Esophagus (tissue), 2 donors: Measurements from ENCODE around the gene ATXN1. TPM values are rescaled to one million over a fixed set of nuclear protein-coding genes. Genes with fewer than 3 reads are reported as not detected.

ENCODE experiments used
- H3K27ac ChIP-seq, 2 donors: one replicate each; pipeline ENCODE4 v1.5.1; 2013; ENCODE audit warnings: low read depth in 2 of 2, mild to moderate bottlenecking in 2 of 2, inconsistent platforms in 1 of 2, low read length in 1 of 2, moderate library complexity in 1 of 2
- H3K27me3 ChIP-seq, 2 donors: one replicate each; pipeline ENCODE4 v1.6.1; 2013; ENCODE audit warnings: low read length in 2 of 2, control low read depth in 1 of 2, mild to moderate bottlenecking in 1 of 2; ENCODE audit not compliant: insufficient read depth in 2 of 2, control insufficient read depth in 1 of 2
- H3K36me3 ChIP-seq, 2 donors: one replicate each; pipeline ENCODE4 v1.6.1; 2013; ENCODE audit warnings: low read length in 1 of 2; ENCODE audit not compliant: control insufficient read depth in 2 of 2, insufficient read depth in 2 of 2
- H3K4me1 ChIP-seq, 2 donors: one replicate each; pipeline ENCODE4 v1.6.1; 2013; ENCODE audit warnings: low read length in 1 of 2; ENCODE audit not compliant: control insufficient read depth in 2 of 2, insufficient read depth in 2 of 2
- H3K4me3 ChIP-seq, 2 donors: one replicate each; pipeline ENCODE4 v1.5.1; 2013; ENCODE audit warnings: low read length in 2 of 2, mild to moderate bottlenecking in 2 of 2, low read depth in 1 of 2, moderate library complexity in 1 of 2
- H3K9me3 ChIP-seq, 2 donors: one replicate each; pipeline ENCODE4 v1.6.1; 2013; ENCODE audit warnings: mild to moderate bottlenecking in 2 of 2, low read depth in 1 of 2, low read length in 1 of 2, moderate library complexity in 1 of 2; ENCODE audit not compliant: control insufficient read depth in 2 of 2, insufficient read depth in 1 of 2
- WGBS, 2 donors: extraction: QIAGEN DNeasy Blood & Tissue Kit; methylation state at CpG; one replicate each; pipeline ENCODE4 v1.1.7; 2013; 5-methylcytosine and 5-hydroxymethylcytosine counted together
- polyA plus RNA-seq, 2 donors: library from polyadenylated mRNA; stranded (reverse); fragments of 200-250 nt; gene quantifications; one replicate each; pipeline ENCODE4 v1.2.3, GENCODE V29; 2013
- donor health status: healthy with polysubstance abuse.
- donor health status: Bipolar disorder and iron deficiency.

Gene ATXN1
- polyA plus RNA-seq, 2 donors = 4.3 to 8.8 TPM

GRCh38 chr6:16648003-16648402 is 113.3 kb downstream of the ATXN1 start:
- no peak overlapping the region for H3K27ac ChIP-seq
- 98 to 99% methylated on average over 5 of the region's 5 CpGs for WGBS, 2 donors
- peaks cover 0 to 3% of the 10 kb centered on the region in 2 donors for H3K4me1 ChIP-seq
- peaks cover 0 to 3% of the 10 kb centered on the region in 2 donors for H3K36me3 ChIP-seq
- H3K9me3 ChIP-seq = no peaks in the 10 kb centered on the region
- H3K27me3 ChIP-seq = no peaks in the 10 kb centered on the region
- H3K4me3 ChIP-seq = no peak overlapping the region

GRCh38 chr6:16647422-16647821 is 113.8 kb downstream of the ATXN1 start:
- H3K27me3 ChIP-seq = no peaks in the 10 kb centered on the region
- no peak overlapping the region for H3K4me3 ChIP-seq
- 89 to 94% methylated on average over 4 of the region's 4 CpGs for WGBS, 2 donors
- H3K36me3 ChIP-seq = peaks cover 0 to 3% of the 10 kb centered on the region in 2 donors
- H3K9me3 ChIP-seq = no peaks in the 10 kb centered on the region
- peaks cover 0 to under 1% of the 10 kb centered on the region in 2 donors for H3K4me1 ChIP-seq
- no peak overlapping the region for H3K27ac ChIP-seq

DNA sequence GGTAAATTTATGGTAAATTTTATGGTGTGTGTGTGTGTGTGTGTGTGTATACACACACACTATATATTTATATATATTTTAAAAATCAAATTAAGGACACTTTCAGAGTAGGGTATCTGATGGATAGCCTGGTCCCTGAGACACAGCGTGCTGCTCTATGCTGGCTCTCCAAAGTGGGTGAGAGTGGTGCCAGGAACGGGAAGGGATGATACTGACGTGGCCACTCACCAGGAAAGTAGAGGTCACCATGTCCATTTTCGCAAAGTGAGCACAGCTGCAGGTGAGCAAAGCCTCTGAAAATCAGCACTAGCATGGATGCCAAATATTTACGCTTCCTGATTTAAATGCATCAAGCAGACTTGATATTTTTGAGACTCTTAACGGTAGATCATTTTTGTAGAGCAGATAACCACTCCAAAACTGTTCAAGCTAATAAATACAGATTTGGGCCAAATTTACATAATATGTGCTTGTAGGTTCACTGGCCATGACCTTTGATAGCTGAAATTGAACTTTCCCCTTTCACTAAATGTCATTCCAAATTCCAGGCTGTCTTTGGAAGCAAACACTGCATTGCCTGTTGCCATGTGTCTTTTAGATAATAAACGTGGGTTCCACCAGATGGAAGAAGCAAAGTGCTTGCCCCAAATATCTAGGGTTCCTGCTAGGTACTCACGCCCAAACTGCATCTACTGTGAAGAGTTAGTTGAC is 116.6 kb downstream of the ATXN1 start:
- Histone ChIP-seq H3K9me3 (no peaks in the 10 kb centered on the region), H3K27me3 (no peaks in the 10 kb centered on the region), H3K27ac (no peak overlapping the region), H3K36me3 (peaks cover 0 to 3% of the 10 kb centered on the region in 2 donors), H3K4me1 (no peaks in the 10 kb centered on the region), H3K4me3 (no peak overlapping the region)
- WGBS, 2 donors = 91 to 92% methylated on average over 8 of the region's 8 CpGs

DNA sequence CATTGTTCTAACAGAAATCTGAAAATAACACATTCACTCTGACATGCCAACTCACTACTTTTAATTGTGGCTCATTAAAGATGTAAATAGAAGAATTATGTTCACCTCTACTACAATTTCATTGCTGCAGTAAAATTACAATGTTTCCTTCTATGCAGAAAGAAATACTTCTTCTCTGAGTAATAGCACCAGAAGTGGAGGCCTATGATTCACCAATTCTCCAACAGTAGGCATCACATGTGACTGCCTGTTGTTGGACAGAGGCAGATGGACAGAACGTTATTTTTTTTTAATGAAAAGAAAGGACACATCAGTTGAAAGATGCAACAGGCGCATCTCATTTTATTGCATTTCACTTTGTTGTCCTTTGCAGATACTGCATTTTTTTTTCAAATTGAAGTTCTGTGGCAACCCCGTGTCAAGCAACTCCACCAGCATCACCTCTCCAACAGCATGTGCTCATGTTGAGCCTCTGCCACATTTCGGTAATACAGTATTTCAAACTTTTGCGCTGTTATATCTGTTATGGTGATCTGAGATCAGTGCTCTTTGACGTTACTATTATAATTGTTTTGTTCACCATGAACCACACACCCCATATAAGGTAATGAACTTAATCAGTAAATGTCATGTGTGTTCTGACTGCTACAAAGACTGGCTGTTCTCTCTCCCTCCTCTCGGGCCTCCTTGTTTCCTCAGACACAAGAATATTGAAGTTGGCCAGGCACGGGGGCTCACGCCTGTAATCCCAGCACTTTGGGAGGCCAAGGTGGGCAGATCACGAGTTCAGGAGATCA is 121.4 kb downstream of the ATXN1 start:
- WGBS, 2 donors = 87% methylated on average over 10 of the region's 10 CpGs
- Histone ChIP-seq H3K4me3 (no peak overlapping the region), H3K9me3 (no peaks in the 10 kb centered on the region), H3K4me1 (peaks cover 0 to 7% of the 10 kb centered on the region in 2 donors), H3K27me3 (no peaks in the 10 kb centered on the region), H3K27ac (no peak overlapping the region), H3K36me3 (no peaks in the 10 kb centered on the region)

- Histone ChIP-seq H3K36me3 (no peaks in the 10 kb centered on the region), H3K27ac (no peak overlapping the region), H3K9me3 (no peaks in the 10 kb centered on the region), H3K4me1 (peaks cover 0 to 8% of the 10 kb centered on the region in 2 donors), H3K27me3 (no peaks in the 10 kb centered on the region), H3K4me3 (no peak overlapping the region)
- 72 to 93% methylated on average over 5 of the region's 5 CpGs for whole genome bisulfite sequencing, 2 donors
Measured at GRCh38 chr6:16637635-16638034, 123.6 kb downstream of the ATXN1 start.

DNA sequence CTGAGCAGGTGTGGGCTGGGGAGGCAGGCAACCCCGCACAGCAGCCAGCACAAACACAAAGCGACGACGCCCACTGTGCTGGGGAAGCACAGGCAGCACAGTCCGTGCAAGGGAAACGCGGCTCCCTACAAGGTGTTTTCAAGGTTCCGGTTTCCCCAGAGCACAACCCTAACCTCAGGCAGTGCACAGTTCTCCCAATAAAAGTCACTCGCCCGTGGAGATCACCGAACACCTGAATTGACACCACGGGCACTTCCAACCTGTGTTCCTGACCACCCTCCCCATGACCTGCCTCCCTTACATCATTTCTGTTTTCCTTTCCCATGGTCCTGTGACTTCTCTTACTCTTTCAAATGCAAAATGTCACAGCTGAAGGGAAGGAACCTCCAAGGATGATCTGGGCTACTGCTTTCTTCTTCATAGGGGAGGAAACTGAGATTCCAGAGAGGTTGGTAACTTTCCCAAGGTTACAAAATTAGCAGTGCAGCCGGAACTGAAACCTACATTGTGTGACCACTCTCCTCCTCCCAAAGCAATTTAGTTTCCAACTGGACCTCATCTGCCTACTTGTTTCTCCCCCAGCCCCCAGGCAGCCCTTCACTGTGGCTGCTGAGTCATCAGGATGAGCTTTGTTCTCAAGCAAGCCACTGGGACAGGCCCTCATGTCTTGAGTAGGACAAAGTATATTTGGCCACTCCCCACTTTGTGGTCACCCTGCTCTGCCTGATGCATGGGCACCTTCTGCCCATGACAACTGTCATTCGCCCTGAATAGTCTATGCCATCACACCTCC is 125.3 kb downstream of the ATXN1 start:
- WGBS, 2 donors = 56 to 76% methylated on average over 14 of the region's 14 CpGs
- peak overlapping the region in 1 of 2 donors; percentile 3 for H3K27ac ChIP-seq
- H3K9me3 ChIP-seq = no peaks in the 10 kb centered on the region
- H3K36me3 ChIP-seq = no peaks in the 10 kb centered on the region
- H3K27me3 ChIP-seq = no peaks in the 10 kb centered on the region
- no peak overlapping the region for H3K4me3 ChIP-seq
- H3K4me1 ChIP-seq = peaks cover 0 to 8% of the 10 kb centered on the region in 2 donors

- no peak overlapping the region for H3K4me3 ChIP-seq
- peaks cover 0 to 8% of the 10 kb centered on the region in 2 donors for H3K4me1 ChIP-seq
- no peaks in the 10 kb centered on the region for H3K9me3 ChIP-seq
- WGBS, 2 donors = 83 to 88% methylated on average over 4 of the region's 4 CpGs
- H3K27ac ChIP-seq = no peak overlapping the region
- no peaks in the 10 kb centered on the region for H3K27me3 ChIP-seq
- no peaks in the 10 kb centered on the region for H3K36me3 ChIP-seq
Measured at GRCh38 chr6:16635291-16635809, 125.9 kb downstream of the ATXN1 start.

GRCh38 chr6:16634855-16635254 is 126.4 kb downstream of the ATXN1 start:
- no peaks in the 10 kb centered on the region for H3K27me3 ChIP-seq
- peaks cover 0 to 8% of the 10 kb centered on the region in 2 donors for H3K4me1 ChIP-seq
- H3K9me3 ChIP-seq = no peaks in the 10 kb centered on the region
- H3K4me3 ChIP-seq = no peak overlapping the region
- H3K27ac ChIP-seq = no peak overlapping the region
- 86 to 87% methylated on average over 5 of the region's 5 CpGs for WGBS, 2 donors
- H3K36me3 ChIP-seq = no peaks in the 10 kb centered on the region

DNA sequence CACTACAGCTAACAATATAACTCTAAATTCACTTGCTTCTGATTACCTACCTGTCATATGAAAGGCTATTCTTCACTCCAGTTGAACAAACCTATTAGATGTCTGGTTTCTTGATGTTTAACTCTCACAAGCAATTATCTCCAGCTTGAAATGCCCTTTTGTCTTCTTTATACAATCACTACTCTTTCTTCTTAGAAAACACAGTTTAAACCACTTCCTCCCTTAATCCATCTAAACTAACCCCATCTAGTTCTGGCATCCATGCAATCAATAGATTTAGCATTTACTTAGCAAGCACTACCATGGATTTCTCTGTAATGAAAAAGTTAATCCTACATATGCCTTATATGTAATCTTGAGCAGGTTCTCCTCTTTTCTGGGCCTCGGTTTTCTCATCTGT is 127.3 kb downstream of the ATXN1 start:
- Histone ChIP-seq H3K4me3 (no peak overlapping the region), H3K27me3 (no peaks in the 10 kb centered on the region), H3K36me3 (no peaks in the 10 kb centered on the region), H3K9me3 (no peaks in the 10 kb centered on the region), H3K4me1 (peaks cover 0 to 8% of the 10 kb centered on the region in 2 donors), H3K27ac (no peak overlapping the region)
- WGBS, 2 donors = 82 to 83% methylated on average over 1 of the region's 1 CpG
